KOPT-K1 (cell line): ENCODE data around the gene TSPAN9.

Experiments
- H3K27ac ChIP-seq: fragments of 200-600 bp; sonication (generic); 2 replicates; pipeline ENCODE4 v1.5.1; 2016; ENCODE audit warnings: antibody characterized with exemption, mild to moderate bottlenecking, low read depth, low read length; ENCODE audit not compliant: poor library complexity, severe bottlenecking
- H3K36me3 ChIP-seq: fragments of 200-600 bp; sonication (generic); 2 replicates; pipeline ENCODE4 v1.5.1; 2017; ENCODE audit warnings: antibody characterized with exemption, mild to moderate bottlenecking, low read length, moderate library complexity; ENCODE audit not compliant: insufficient read depth
- H3K9me3 ChIP-seq: fragments of 200-600 bp; sonication (generic); 2 replicates; pipeline ENCODE4 v1.5.1; 2017; ENCODE audit warnings: antibody characterized with exemption, low read length, mild to moderate bottlenecking; ENCODE audit not compliant: insufficient read depth, poor library complexity, severe bottlenecking

TSPAN9 gene

GRCh38 chr12:3326850-3327780 lies 249.9 kb downstream of the TSPAN9 start:
- H3K36me3 ChIP-seq = no peaks in the 10 kb centered on the region
- H3K27ac ChIP-seq = no peak overlapping the region
- H3K9me3 ChIP-seq = no peaks in the 10 kb centered on the region

GRCh38 chr12:3328081-3328480 lies 250.9 kb downstream of the TSPAN9 start:
- no peaks in the 10 kb centered on the region for H3K9me3 ChIP-seq
- no peak overlapping the region for H3K27ac ChIP-seq
- H3K36me3 ChIP-seq = no peaks in the 10 kb centered on the region

GRCh38 chr12:3328571-3328970 lies 251.4 kb downstream of the TSPAN9 start:
- Histone ChIP-seq H3K36me3 (no peaks in the 10 kb centered on the region), H3K27ac (no peak overlapping the region), H3K9me3 (no peaks in the 10 kb centered on the region)

- Histone ChIP-seq H3K27ac (no peak overlapping the region), H3K36me3 (no peaks in the 10 kb centered on the region), H3K9me3 (no peaks in the 10 kb centered on the region)
Observed at GRCh38 chr12:3329361-3329760, 252.2 kb downstream of the TSPAN9 start.

GRCh38 chr12:3330976-3331510 lies 253.9 kb downstream of the TSPAN9 start:
- no peaks in the 10 kb centered on the region for H3K36me3 ChIP-seq
- H3K9me3 ChIP-seq = no peaks in the 10 kb centered on the region
- H3K27ac ChIP-seq = no peak overlapping the region

GRCh38 chr12:3332188-3332587 lies 255.0 kb downstream of the TSPAN9 start:
- H3K36me3 ChIP-seq = no peaks in the 10 kb centered on the region
- no peaks in the 10 kb centered on the region for H3K9me3 ChIP-seq
- H3K27ac ChIP-seq = no peak overlapping the region

GRCh38 chr12:3333583-3333982 lies 256.4 kb downstream of the TSPAN9 start:
- H3K27ac ChIP-seq = no peak overlapping the region
- H3K9me3 ChIP-seq = no peaks in the 10 kb centered on the region
- H3K36me3 ChIP-seq = no peaks in the 10 kb centered on the region

- Histone ChIP-seq H3K36me3 (no peaks in the 10 kb centered on the region), H3K27ac (no peak overlapping the region), H3K9me3 (no peaks in the 10 kb centered on the region)
Observed at GRCh38 chr12:3333991-3334391, 256.8 kb downstream of the TSPAN9 start.

GRCh38 chr12:3335078-3335487 lies 257.9 kb downstream of the TSPAN9 start:
- H3K36me3 ChIP-seq = no peaks in the 10 kb centered on the region
- no peak overlapping the region for H3K27ac ChIP-seq
- H3K9me3 ChIP-seq = no peaks in the 10 kb centered on the region
